WTC11 (cell line): Measurements from ENCODE around the gene SLC35F4.

Source experiments
- CREB1 ChIP-seq: sonication (generic); formaldehyde crosslinking; IDR thresholded peaks from 2 replicates; pipeline ENCODE4 v1.8.0; 2023; ENCODE audit warnings: mild to moderate bottlenecking, missing genetic modification reagents
- IRF2 ChIP-seq: sonication (generic); formaldehyde crosslinking; IDR thresholded peaks from 2 replicates; pipeline ENCODE4 v1.8.0; 2022; ENCODE audit warnings: low read depth, missing genetic modification reagents, borderline replicate concordance
- JUN ChIP-seq: sonication (generic); formaldehyde crosslinking; IDR thresholded peaks from 2 replicates; pipeline ENCODE4 v1.8.0; 2023; ENCODE audit warnings: mild to moderate bottlenecking, missing genetic modification reagents
- RELA ChIP-seq: sonication (generic); formaldehyde crosslinking; IDR thresholded peaks from 2 replicates; pipeline ENCODE4 v1.8.1; 2022; ENCODE audit warnings: missing genetic modification reagents, mild to moderate bottlenecking, borderline replicate concordance
- TCF7 ChIP-seq: sonication (generic); formaldehyde crosslinking; IDR thresholded peaks from 2 replicates; pipeline ENCODE4 v1.8.0; 2022; ENCODE audit warnings: mild to moderate bottlenecking, low read depth, missing genetic modification reagents, moderate library complexity
- TF ChIP-seq, protein P1 (sequence below): sonication (generic); formaldehyde crosslinking; IDR thresholded peaks from 2 replicates; pipeline ENCODE4 v1.8.1; 2022; ENCODE audit warnings: low read depth, missing genetic modification reagents, borderline replicate concordance
- TF ChIP-seq, protein P2 (sequence below): fragments of 200-600 bp; IDR thresholded peaks from 2 replicates; pipeline ENCODE4 v1.8.0; 2022; ENCODE audit warnings: antibody characterized with exemption
- TF ChIP-seq, protein P3 (sequence below): sonication (generic); formaldehyde crosslinking; IDR thresholded peaks from 2 replicates; pipeline ENCODE4 v1.8.0; 2022; ENCODE audit warnings: mild to moderate bottlenecking, missing genetic modification reagents
- TF ChIP-seq, protein P4 (sequence below): fragments of 250-450 bp; sonication (Bioruptor Pico); conservative IDR thresholded peaks from 2 replicates; pipeline ENCODE4 v1.9.0; 2021; ENCODE audit warnings: mild to moderate bottlenecking
- TF ChIP-seq, protein P5 (sequence below): sonication (generic); formaldehyde crosslinking; IDR thresholded peaks from 2 replicates; pipeline ENCODE4 v1.8.1; 2023; ENCODE audit warnings: mild to moderate bottlenecking, missing genetic modification reagents, moderate library complexity

DNA sequence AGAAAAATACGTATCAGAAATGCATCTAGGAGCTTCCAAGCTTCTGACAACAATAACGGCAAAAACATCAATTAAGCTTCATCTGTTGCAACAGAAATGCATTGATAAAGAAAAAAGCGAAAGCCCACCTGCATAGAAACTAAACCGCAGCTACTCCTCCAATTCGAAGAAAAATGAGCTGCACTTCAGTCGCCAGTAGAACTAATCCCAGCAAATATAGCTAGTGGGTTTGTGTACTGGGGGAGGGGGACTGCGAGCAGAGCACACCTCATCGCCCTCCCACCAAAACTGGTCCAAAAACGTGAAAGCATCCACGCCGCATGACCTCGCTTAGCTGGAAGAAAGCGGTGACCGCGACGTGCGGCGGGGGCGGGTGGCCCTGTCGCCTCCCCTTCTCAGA, 1.2 kb downstream of the SLC35F4 start:
- TF ChIP-seq, protein P1, sequence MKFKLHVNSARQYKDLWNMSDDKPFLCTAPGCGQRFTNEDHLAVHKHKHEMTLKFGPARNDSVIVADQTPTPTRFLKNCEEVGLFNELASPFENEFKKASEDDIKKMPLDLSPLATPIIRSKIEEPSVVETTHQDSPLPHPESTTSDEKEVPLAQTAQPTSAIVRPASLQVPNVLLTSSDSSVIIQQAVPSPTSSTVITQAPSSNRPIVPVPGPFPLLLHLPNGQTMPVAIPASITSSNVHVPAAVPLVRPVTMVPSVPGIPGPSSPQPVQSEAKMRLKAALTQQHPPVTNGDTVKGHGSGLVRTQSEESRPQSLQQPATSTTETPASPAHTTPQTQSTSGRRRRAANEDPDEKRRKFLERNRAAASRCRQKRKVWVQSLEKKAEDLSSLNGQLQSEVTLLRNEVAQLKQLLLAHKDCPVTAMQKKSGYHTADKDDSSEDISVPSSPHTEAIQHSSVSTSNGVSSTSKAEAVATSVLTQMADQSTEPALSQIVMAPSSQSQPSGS = no peak
- no peak for TF ChIP-seq RELA (CRISPR knock-in tag)
- TF ChIP-seq, protein P2, sequence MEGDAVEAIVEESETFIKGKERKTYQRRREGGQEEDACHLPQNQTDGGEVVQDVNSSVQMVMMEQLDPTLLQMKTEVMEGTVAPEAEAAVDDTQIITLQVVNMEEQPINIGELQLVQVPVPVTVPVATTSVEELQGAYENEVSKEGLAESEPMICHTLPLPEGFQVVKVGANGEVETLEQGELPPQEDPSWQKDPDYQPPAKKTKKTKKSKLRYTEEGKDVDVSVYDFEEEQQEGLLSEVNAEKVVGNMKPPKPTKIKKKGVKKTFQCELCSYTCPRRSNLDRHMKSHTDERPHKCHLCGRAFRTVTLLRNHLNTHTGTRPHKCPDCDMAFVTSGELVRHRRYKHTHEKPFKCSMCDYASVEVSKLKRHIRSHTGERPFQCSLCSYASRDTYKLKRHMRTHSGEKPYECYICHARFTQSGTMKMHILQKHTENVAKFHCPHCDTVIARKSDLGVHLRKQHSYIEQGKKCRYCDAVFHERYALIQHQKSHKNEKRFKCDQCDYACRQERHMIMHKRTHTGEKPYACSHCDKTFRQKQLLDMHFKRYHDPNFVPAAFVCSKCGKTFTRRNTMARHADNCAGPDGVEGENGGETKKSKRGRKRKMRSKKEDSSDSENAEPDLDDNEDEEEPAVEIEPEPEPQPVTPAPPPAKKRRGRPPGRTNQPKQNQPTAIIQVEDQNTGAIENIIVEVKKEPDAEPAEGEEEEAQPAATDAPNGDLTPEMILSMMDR = no peak
- no peak for TF ChIP-seq JUN (CRISPR knock-in tag)
- no peak for TF ChIP-seq TCF7 (CRISPR knock-in tag)
- TF ChIP-seq CREB1 (CRISPR knock-in tag) = no peak
- TF ChIP-seq IRF2 (CRISPR knock-in tag) = no peak
- TF ChIP-seq, protein P3, sequence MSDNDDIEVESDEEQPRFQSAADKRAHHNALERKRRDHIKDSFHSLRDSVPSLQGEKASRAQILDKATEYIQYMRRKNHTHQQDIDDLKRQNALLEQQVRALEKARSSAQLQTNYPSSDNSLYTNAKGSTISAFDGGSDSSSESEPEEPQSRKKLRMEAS (CRISPR knock-in tag) = no peak
- TF ChIP-seq, protein P4, sequence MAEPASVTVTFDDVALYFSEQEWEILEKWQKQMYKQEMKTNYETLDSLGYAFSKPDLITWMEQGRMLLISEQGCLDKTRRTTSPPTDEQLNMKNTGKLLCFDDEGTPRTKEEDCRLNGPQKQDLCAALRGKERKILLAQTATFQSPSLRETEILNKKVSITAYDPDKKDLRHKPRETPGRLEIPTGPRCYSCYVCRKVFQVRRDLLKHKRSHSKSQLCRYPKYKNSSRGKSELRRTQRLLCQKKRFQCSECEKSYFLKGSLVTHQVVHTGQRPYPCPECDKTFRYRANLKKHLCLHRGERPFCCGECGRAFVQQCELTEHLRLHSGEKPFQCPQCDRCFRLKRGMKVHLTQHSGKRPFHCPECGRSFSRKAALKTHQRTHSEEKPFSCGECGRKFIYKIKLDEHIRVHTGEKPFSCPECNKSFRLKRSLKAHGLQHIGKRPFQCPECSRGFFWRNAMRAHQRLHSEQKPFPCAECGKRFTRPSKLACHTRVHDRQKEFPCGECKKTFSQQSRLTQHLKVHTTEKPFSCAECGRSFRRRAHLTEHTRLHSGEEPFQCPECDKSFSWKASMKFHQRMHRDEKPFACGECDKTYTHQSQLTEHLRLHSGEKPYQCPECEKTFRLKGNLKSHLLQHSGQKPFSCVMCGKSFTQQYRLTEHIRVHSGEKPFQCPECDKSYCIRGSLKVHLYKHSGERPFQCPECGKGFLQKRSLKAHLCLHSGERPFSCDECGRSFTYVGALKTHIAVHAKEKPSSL (CRISPR knock-in tag) = no peak
- TF ChIP-seq, protein P5, sequence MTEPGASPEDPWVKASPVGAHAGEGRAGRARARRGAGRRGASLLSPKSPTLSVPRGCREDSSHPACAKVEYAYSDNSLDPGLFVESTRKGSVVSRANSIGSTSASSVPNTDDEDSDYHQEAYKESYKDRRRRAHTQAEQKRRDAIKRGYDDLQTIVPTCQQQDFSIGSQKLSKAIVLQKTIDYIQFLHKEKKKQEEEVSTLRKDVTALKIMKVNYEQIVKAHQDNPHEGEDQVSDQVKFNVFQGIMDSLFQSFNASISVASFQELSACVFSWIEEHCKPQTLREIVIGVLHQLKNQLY (CRISPR knock-in tag) = no peak
